Right lobe of liver (tissue), 6 donors: Measurements from ENCODE around the gene GTF2A1. TPM values are rescaled to one million over a fixed set of nuclear protein-coding genes. Genes with fewer than 3 reads are reported as not detected.
A peak's percentile ranks its signal among the peaks of the same experiment; 100 is the strongest.

Source experiments
- ATAC-seq, 4 donors: fragments of 200-7000 bp; cut with Tn5 transposase; one replicate each; pipeline ENCODE4 v1.9.1; 2020; ENCODE audit warnings: mild to moderate bottlenecking in 4 of 4, moderate library complexity in 4 of 4
- DNase-seq, 3 donors: peaks; one replicate each; pipeline ENCODE4 v3.0.0-alpha.2; 2020
- H3K27ac ChIP-seq, 3 donors: fragments of 200-600 bp; one replicate each; pipeline ENCODE4 v1.8.0; 2022
- H3K27me3 ChIP-seq, 2 donors: fragments of 200-600 bp; one replicate each; pipeline ENCODE4 v1.8.0; 2022
- H3K36me3 ChIP-seq, 4 donors: fragments of 200-600 bp; sonication (generic) in 1 of 4; one replicate each; pipeline versions ENCODE4 v1.5.1 to v1.8.0; 2017 to 2022; ENCODE audit warnings: control low read depth in 1 of 4
- H3K4me1 ChIP-seq, 4 donors: fragments of 200-600 bp; sonication (generic) in 1 of 4; one replicate each; pipeline versions ENCODE4 v1.5.1 to v1.8.0; 2017 to 2022; ENCODE audit warnings: control low read depth in 1 of 4
- H3K4me3 ChIP-seq, 3 donors: fragments of 200-600 bp; one replicate each; pipeline ENCODE4 v1.8.0; 2022
- H3K9me3 ChIP-seq, 4 donors: fragments of 200-600 bp; sonication (generic) in 1 of 4; one replicate each; pipeline versions ENCODE4 v1.5.1 to v1.8.0; 2017 to 2022; ENCODE audit warnings: control low read depth in 1 of 4
- POLR2A ChIP-seq: fragments of 450-650 bp; IDR thresholded peaks from one replicate; pipeline ENCODE4 v1.6.1; 2017; ENCODE audit warnings: antibody characterized with exemption, mild to moderate bottlenecking
- WGBS: methylation state at CpG from one replicate; pipeline ENCODE4 v1.1.6; 2018; ENCODE audit warnings: low coverage, low lambda C conversion rate; ENCODE audit not compliant: insufficient coverage; ENCODE audit errors: missing lambda C conversion rate; 5-methylcytosine and 5-hydroxymethylcytosine counted together
- intact Hi-C, 2 donors: fragments of 100-400 bp; cut with DNase I; formaldehyde crosslinking; loops; one replicate each; pipeline versions ENCODE4 v1.11.2 to v1.14.1; 2022
- total RNA-seq, 6 experiments: library from RNA; depleted of rRNA in 2 of 6; stranded (reverse); fragments of >200 nt in 2 of 6; fragmentation: NEBNext Ultra II Directional in 3 of 6; extraction: Animal tissue kit (Norgen Biotek cat#: 25700) in 3 of 6; gene quantifications; one replicate each; pipeline versions ENCODE4 v1.1.0 to v1.2.4, GENCODE V29; 2016 to 2023
- TF ChIP-seq, protein P1 (sequence below), 4 donors: fragments of 200-600 bp in 3 of 4; fragments of 450-650 bp in 1 of 4; IDR thresholded peaks; one replicate each; pipeline versions ENCODE4 v1.5.1 to v1.8.0; 2016 to 2022; ENCODE audit warnings: antibody characterized with exemption in 4 of 4, mild to moderate bottlenecking in 2 of 4
- donor health status: DM: no; HTN: yes; CAD: no.
- donor health status: DM: no; HTN: no; CAD: no.
- donor health status: DM: no; HTN: no; CAD: no.
- donor health status: DM: no; HTN: yes; CAD: no.
- donor health status: DM: no; HTN: yes; CAD: no.

The GTF2A1 gene
- total RNA-seq, 6 experiments from 2014 or later: 11.0 to 16.8 (median 12.9) TPM

DNA sequence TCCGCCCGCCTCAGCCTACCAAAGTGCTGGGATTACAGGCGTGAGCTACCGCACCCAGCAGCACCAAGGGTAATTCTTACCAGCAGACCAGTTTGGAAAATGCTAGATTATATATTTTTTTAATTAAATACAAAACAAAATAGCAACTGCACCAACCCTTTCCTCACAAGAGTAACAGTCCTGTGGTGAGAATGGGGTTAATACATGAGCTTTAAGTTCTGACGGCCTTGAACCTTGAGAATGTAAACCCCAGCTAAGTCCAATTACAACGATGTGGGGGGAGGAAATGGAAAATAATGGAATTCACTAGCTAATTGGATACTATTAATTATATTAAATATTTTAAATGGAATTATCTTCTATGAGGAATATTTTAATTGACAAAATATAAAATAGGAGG, 82.3 kb downstream of the GTF2A1 start:
- no peak overlapping the region for H3K4me3 ChIP-seq
- ATAC-seq (no peak), DNase-seq (no peak)
- no peak overlapping the region for H3K27ac ChIP-seq
- intact Hi-C loops: no loop called here
- no peaks in the 10 kb centered on the region for H3K9me3 ChIP-seq
- H3K36me3 ChIP-seq: no peaks in the 10 kb centered on the region
- no peaks in the 10 kb centered on the region for H3K27me3 ChIP-seq
- WGBS: 72% methylated on average over 3 of the region's 6 CpGs
- no peaks in the 10 kb centered on the region for H3K4me1 ChIP-seq
- no peak for TF ChIP-seq POLR2A
- TF ChIP-seq, protein P1, sequence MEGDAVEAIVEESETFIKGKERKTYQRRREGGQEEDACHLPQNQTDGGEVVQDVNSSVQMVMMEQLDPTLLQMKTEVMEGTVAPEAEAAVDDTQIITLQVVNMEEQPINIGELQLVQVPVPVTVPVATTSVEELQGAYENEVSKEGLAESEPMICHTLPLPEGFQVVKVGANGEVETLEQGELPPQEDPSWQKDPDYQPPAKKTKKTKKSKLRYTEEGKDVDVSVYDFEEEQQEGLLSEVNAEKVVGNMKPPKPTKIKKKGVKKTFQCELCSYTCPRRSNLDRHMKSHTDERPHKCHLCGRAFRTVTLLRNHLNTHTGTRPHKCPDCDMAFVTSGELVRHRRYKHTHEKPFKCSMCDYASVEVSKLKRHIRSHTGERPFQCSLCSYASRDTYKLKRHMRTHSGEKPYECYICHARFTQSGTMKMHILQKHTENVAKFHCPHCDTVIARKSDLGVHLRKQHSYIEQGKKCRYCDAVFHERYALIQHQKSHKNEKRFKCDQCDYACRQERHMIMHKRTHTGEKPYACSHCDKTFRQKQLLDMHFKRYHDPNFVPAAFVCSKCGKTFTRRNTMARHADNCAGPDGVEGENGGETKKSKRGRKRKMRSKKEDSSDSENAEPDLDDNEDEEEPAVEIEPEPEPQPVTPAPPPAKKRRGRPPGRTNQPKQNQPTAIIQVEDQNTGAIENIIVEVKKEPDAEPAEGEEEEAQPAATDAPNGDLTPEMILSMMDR (IDR thresholded peaks at IDR 0.05): no peak

DNA sequence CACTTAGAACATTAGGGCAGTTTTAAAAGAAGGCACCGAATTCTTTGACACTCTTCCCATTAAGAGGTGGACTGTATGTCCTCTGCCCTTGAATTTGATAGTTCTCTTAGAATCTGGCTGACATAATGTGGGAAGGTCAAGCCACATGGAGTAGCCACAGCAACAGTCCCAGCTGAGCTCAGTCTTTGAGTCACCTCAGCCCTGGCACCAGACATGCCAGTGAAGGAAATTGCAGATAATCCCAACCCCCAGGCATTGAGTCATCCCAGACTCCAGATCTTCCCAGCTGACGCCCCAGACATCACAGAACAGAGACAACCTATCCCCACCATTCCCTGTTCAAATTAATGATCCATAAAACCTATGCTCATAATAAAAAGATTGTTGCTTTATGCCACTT, 83.4 kb downstream of the GTF2A1 start:
- Histone ChIP-seq H3K27ac (no peak overlapping the region), H3K9me3 (no peaks in the 10 kb centered on the region), H3K36me3 (no peaks in the 10 kb centered on the region), H3K4me1 (peaks cover 0 to 6% (median 3%) of the 10 kb centered on the region in 4 donors), H3K27me3 (no peaks in the 10 kb centered on the region), H3K4me3 (no peak overlapping the region)
- ATAC-seq (peak in 1 of 4 donors; percentile 71), DNase-seq (no peak)
- intact Hi-C loops: no loop called here
- WGBS: 72% methylated on average over 2 of the region's 2 CpGs
- no peak for TF ChIP-seq POLR2A
- TF ChIP-seq, protein P1 (IDR thresholded peaks at IDR 0.05): no peak

DNA sequence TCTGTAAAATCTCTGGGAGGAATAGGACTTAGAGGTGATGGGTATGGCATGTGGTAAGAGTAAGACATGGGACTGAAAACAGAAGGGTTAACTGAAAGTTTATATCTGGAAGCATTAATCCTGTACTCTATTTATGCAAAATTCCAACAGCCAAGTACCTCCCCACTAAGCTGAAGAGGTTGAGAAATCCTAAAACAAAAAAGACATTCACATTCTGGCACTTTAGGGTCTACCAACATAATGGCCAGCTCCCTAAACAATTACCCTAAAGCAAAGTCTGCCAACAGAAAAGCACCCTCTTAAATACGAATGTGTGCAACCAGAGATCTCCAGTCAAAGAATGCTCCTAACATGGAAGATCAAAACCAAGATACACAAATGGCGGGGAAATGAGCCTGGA, 87.4 kb downstream of the GTF2A1 start:
- no peaks in the 10 kb centered on the region for H3K36me3 ChIP-seq
- 71% methylated on average over 1 of the region's 2 CpGs for WGBS
- intact Hi-C loops: no loop called here
- DNase-seq: no peak
- H3K4me1 ChIP-seq: peaks cover 0 to 12% (median 5%) of the 10 kb centered on the region in 4 donors
- no peaks in the 10 kb centered on the region for H3K27me3 ChIP-seq
- no peak overlapping the region for H3K27ac ChIP-seq
- no peak overlapping the region for H3K4me3 ChIP-seq
- H3K9me3 ChIP-seq: no peaks in the 10 kb centered on the region
- no peak for ATAC-seq
- no peak for TF ChIP-seq POLR2A
- TF ChIP-seq, protein P1 (IDR thresholded peaks at IDR 0.05): no peak

DNA sequence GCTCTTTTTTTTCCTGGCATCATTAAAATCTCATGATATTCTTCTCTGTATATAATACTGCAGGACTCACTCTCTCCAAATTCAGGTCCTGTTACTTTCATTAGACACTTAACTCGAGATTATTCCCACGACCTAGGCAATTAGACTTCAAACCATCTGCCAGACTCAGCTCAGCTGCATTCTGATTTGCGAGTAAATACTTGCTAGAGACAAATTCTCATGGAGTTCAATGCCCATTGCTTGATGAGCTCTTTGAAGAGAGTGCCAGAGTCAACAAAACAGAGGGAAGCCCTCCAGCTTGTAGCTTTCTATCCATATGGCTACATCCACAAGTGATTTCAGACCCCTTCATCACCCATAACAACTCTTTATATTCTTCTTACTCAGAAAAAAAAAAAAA, 88.3 kb downstream of the GTF2A1 start:
- WGBS: 13% methylated on average over 3 of the region's 3 CpGs
- ATAC-seq: peak; percentile 74 to 90 (median 81)

More for the DNA sequence above, 88.3 kb downstream of the GTF2A1 start:
- H3K27me3 ChIP-seq: no peaks in the 10 kb centered on the region
- H3K27ac ChIP-seq: no peak overlapping the region
- H3K36me3 ChIP-seq: no peaks in the 10 kb centered on the region
- no peaks in the 10 kb centered on the region for H3K9me3 ChIP-seq
- intact Hi-C loops: no loop called here
- no peak overlapping the region for H3K4me3 ChIP-seq
- H3K4me1 ChIP-seq: peaks cover 0 to 15% (median 6%) of the 10 kb centered on the region in 4 donors
- no peak for DNase-seq
- TF ChIP-seq, protein P1 (IDR thresholded peaks at IDR 0.05): no peak
- no peak for TF ChIP-seq POLR2A
